Raji (cell line): Measurements from ENCODE around the gene CFAP68.

Experiments
- POLR2A ChIP-seq: IDR thresholded peaks from 2 replicates; pipeline ENCODE4 v1.6.1; 2011; ENCODE audit warnings: low read depth, low read length, control low read depth; ENCODE audit not compliant: insufficient read depth

Gene CFAP68

GRCh38 chr11:111878849-111879636 is at the start of gene CFAP68, which contains the start of gene FDXACB1:
Gene CFAP68, plus strand, starts transcription at chr11:111879541. Its CDS starts 20 bp downstream, at chr11:111879561.
Gene FDXACB1, minus strand, starts transcription at chr11:111879165. Its CDS starts 33 bp downstream, at chr11:111879132.
- peak; percentile 85 for TF ChIP-seq POLR2A

GRCh38 chr11:111833524-111833923 is 45.8 kb upstream of the CFAP68 start:
- TF ChIP-seq POLR2A: no peak

- TF ChIP-seq POLR2A: no peak
Measured at GRCh38 chr11:111834432-111835163, 44.7 kb upstream of the CFAP68 start.

- TF ChIP-seq POLR2A: no peak
Measured at GRCh38 chr11:111835665-111836064, 43.7 kb upstream of the CFAP68 start.

GRCh38 chr11:111836162-111836561 is 43.2 kb upstream of the CFAP68 start:
- TF ChIP-seq POLR2A: no peak

GRCh38 chr11:111836721-111837120 is 42.6 kb upstream of the CFAP68 start:
- TF ChIP-seq POLR2A: no peak

GRCh38 chr11:111837366-111837891 is 41.9 kb upstream of the CFAP68 start:
- no peak for TF ChIP-seq POLR2A

GRCh38 chr11:111838054-111838453 is 41.3 kb upstream of the CFAP68 start:
- no peak for TF ChIP-seq POLR2A

GRCh38 chr11:111840143-111840542 is 39.2 kb upstream of the CFAP68 start:
- no peak for TF ChIP-seq POLR2A

- no peak for TF ChIP-seq POLR2A
Measured at GRCh38 chr11:111841370-111842053, 37.8 kb upstream of the CFAP68 start.

- TF ChIP-seq POLR2A: no peak
Measured at GRCh38 chr11:111843661-111844060, 35.7 kb upstream of the CFAP68 start.

GRCh38 chr11:111845276-111846028 is 33.9 kb upstream of the CFAP68 start:
- TF ChIP-seq POLR2A: no peak

- no peak for TF ChIP-seq POLR2A
Measured at GRCh38 chr11:111846063-111846462, 33.3 kb upstream of the CFAP68 start.

- no peak for TF ChIP-seq POLR2A
Measured at GRCh38 chr11:111846636-111847035, 32.7 kb upstream of the CFAP68 start.

- TF ChIP-seq POLR2A: no peak
Measured at GRCh38 chr11:111849631-111850030, 29.7 kb upstream of the CFAP68 start.
